Stimulated activated CD8-positive, alpha-beta memory T cell treated with anti-CD3 and anti-CD28 coated beads, Interleukin-7, amount 100 ng/mL, for 48 hours (primary cell): Measurements from ENCODE around the gene CNTD1.
"Not testable (repeated sequence)": the region's sequence is repeated elsewhere in the genome, so short reads cannot be mapped to it uniquely, and the experiment has no call there.

Experiments used
- DNase-seq, 2 donors: peaks; one replicate each; pipeline ENCODE4 v3.0.0-alpha.2; 2020; ENCODE audit warnings: low read depth in 1 of 2; ENCODE audit errors: extremely low read depth in 1 of 2

Gene CNTD1, protein sequence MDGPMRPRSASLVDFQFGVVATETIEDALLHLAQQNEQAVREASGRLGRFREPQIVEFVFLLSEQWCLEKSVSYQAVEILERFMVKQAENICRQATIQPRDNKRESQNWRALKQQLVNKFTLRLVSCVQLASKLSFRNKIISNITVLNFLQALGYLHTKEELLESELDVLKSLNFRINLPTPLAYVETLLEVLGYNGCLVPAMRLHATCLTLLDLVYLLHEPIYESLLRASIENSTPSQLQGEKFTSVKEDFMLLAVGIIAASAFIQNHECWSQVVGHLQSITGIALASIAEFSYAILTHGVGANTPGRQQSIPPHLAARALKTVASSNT

DNA sequence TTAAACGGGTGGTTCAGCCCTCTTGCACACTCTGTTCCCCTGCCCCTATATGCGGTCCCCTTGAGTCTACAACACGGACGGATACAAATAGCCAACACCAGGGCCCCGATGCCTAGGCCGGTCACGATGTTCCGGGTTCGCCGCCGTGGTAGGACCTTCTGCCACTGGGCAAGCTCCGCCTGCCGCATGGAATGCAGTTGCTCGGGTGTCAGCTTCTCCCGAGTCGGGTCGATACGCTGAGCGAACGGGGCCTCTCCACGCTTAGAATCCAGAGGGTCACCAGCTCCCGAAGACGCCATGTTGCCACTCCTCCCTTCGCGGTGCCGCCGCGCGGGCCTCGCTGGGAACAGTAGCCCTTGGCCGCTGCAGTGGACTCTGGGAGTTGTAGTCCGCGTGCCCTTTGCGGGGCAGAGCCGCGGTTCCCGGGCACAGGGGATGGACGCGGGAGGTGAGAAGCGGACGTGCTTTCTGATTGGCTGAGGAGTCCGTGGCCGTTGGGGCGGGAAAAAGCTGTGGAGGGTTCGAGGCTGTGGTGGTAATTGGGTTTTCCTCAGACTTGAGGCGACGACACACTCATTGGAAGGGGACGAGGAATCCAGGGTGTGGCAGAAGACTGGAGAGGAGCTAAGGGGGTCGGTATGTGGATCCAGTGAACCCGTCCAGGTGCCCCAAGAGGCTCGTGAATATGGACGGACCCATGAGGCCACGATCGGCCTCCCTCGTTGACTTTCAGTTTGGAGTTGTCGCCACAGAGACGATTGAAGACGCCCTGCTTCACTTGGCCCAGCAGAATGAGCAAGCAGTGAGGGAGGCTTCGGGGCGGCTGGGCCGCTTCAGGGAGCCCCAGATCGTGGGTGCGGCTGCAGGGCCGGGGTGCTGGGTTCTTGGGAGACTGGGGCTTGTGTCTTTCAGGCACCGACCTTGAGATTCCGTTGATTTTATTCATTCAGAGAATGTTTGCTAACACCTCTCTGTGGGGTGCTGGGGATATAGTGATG, at the start of gene CNTD1, which contains the start of gene COA3:
TSS of gene CNTD1 (plus strand) at position 479 of the 998 bp plus-strand sequence. CDS start at position 686, 207 bp downstream.
TSS of gene COA3 (minus strand) at position 322 of the 998 bp plus-strand sequence. CDS start at position 299, 23 bp downstream.
- DNase-seq, result peak; percentile 68 to 76

GRCh38 chr17:42748908-42749798, 49.5 kb upstream of the CNTD1 start:
- no peak for DNase-seq

- no peak for DNase-seq
Measured at GRCh38 chr17:42750739-42751344, 47.8 kb upstream of the CNTD1 start.

DNA sequence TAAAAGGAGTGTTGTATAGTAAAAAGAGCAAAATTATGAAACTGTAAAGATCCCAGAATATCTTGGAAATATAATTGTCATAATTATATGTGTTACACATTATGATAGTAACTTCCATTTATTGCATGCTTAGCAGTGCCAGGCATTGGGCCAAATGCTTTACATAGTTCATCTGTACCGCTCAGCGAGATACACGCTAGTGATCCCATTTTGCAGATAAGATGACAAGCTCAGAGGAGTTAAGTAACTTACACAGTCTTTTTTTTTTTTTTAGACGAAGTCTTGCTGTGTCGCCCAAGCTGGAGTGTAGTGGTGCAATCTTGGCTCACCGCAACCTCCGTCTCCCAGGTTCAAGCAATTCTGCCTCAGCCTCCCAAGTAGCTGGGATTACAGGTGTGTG, 47.0 kb upstream of the CNTD1 start:
- no peak for DNase-seq

GRCh38 chr17:42754782-42755181, 43.9 kb upstream of the CNTD1 start:
- no peak for DNase-seq

GRCh38 chr17:42759982-42760651, 38.5 kb upstream of the CNTD1 start:
- no peak for DNase-seq

DNA sequence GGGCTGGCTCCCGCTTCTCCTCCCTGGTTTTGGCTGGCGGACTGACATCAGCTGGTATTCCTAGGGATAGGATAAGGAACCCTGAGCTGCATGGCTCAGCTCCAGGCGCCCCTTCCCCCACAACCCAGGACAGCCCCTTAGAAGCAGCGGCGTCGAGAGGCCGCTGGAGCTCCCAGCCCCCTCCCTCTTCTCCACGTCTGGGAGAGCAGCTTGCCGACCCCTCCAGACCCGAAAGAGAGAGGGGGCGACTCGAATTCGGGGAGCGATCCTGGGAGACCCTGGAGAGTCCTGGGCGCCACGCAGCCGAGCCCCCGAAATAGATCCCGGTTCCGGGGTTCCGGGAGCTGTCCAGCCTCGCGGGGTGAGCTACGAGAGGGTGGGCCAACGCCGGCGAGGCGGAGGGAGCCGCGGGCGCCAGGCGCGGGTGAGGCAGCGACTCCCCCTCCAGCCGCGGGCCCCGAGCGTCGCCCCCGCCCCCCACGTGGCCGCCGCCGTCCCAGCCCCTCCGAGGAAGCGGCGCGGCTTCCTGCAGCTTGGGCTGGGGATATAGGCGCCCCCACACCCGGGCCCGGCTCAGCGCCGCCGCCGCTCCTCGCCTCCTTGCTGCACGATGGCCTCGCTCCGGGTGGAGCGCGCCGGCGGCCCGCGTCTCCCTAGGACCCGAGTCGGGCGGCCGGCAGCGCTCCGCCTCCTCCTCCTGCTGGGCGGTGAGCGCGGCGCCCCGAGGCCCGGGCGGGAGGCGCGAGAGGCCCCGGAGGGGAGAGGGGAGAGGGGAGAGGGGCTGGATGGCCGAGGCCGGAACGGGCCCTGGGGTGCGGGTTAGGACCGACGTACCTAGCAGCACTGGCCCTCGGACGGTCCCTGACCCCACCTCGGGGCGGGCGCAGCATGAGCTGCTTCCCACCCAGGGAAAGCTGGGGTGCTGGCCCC, 37.7 kb upstream of the CNTD1 start, which contains the start of gene RAMP2:
TSS of gene RAMP2 (plus strand) at position 576 of the 930 bp plus-strand sequence. CDS start at position 611, 35 bp downstream.
- no peak for DNase-seq

- no peak for DNase-seq
Measured at GRCh38 chr17:42761638-42762037, 37.0 kb upstream of the CNTD1 start.

DNA sequence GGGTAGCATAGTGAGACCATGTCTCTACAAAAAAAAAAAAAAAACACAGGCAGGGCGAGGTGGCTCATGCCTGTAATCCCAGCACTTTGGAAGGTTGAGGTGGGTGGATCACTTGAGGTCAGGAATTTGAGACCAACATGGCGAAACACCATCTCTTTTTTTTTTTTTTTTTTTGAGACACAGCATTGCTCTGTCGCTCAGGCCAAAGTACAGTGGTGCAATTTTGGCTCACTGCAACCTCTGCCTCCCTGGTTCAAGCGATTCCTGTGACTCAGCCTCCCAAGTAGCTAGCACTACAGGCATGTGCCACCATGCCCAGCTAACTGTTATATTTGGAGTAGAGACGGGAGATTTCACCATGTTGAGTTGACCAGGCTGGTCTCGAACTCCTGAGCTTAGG, 32.5 kb upstream of the CNTD1 start:
- no peak for DNase-seq

DNA sequence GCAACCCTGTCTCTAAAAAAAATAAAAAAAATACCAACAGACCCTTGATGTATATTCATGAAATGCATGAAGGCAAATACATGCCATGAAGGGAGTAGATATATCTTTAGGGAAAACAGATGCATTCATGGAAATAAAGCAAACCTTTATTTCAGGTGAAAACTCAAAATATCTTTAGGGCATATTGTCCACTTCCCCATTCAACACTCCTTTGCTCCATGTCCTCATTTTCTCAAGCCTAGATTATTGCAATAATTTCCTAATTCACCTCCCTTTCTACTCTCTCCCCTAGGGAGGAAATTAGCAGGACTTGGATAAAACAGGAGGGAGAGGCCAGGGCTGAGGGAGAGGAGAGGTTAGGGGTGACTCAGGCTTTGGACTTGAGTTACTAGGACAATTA, 31.1 kb upstream of the CNTD1 start:
- no peak for DNase-seq

DNA sequence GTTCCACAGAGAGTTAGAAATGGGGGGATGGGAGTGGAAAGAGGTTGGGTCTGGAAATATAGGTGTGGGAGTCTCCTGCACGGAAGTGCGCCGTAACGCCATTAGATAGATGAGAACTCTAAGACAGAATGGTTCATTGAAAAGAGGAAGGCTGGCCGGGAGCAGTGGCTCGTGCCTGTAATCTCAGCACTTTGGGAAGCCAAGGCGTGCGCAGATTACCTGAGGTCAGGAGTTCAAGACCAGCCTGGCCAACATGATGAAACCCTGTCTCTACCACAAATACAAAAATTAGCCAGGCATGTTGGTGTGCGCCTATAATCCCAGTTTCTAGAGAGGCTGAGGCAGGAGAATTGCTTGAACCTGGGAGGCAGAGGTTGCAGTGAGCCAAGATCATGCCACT, 30.7 kb upstream of the CNTD1 start:
- not testable (repeated sequence) for DNase-seq

DNA sequence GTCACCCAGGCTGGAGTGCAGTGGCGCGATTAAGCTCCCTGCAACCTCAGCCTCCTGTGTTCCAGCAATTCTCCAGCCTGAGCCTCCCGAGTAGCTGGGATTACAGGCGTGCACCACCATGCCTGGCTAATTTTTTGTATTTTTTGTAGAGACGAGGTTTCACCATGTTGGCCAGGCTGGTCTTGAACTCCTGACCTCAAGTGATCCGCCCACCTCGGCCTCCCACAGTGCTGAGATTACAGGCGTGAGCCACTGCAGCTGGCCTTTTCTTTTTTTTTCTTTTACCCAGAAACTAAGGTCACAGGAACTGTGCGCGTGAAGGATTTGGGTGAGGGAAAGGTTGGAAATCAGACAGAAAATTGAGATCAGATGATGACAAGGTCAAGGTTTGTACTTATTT, 28.7 kb upstream of the CNTD1 start:
- DNase-seq, result not testable (repeated sequence)

- DNase-seq, result no peak
Measured at GRCh38 chr17:42772945-42773289, 25.7 kb upstream of the CNTD1 start.

DNA sequence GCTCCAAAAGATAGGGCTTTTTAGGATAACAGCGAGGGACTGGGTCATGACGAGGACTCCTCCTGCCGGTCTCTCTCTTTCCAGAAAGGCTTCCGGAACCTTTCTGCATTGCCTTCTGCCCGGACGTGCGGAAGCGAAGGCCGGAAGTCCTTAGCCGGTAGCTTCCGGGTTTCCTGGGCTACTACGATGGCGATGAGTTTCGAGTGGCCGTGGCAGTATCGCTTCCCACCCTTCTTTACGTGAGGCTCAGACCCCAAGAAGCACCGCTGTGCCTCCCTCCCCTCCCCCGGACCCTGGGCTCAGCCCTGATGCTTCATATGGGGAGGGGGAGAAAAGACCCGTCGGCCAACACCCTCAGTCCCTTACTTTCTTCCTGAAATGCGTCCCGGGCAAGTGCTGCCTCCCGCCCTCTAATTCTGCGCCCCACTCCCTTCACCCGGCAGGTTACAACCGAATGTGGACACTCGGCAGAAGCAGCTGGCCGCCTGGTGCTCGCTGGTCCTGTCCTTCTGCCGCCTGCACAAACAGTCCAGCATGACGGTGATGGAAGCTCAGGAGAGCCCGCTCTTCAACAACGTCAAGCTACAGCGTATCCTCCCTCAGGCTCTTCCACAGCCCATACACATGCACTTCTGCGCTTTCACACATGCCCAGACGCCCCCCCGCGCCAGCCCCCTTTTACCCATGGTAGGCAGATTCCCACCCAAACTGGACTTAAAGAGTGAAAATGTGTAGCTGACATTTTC, 25.2 kb upstream of the CNTD1 start, which contains the start of gene VPS25:
TSS of gene VPS25 (plus strand) at position 160 of the 746 bp plus-strand sequence. CDS start at position 187, 27 bp downstream.
- peak; percentile 39 to 55 for DNase-seq

DNA sequence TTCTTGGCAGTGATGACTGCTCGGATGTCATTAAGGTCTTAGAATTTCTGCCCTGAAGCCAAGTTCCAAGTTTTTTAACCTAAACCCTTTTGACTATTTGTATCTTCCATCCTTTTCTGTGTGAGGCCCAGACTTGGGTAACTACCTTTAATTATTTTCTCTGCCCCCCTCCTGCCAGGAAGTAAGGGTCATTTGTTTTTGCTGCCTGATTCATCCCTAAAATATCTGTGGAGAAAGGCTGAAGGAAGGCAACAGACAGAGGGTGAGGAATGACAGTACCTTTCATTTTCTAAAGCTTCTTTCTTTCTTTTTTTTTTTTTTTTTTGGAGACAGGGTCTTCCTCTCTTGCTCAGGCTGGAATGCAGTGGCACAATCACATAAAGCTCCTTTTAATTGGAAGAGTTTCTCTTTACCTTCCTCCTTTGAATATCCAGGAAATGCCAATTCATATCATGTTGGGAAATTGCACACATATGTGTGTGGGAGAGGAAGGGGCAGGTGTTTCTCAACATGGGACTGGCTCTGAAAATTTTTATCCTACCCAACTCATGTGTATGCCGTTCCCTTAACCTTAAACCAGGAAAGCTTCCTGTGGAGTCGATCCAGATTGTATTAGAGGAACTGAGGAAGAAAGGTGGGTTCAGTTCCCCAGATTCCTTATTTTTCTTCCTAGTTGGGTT, 24.5 kb upstream of the CNTD1 start:
- no peak for DNase-seq

GRCh38 chr17:42775534-42776098, 23.0 kb upstream of the CNTD1 start:
- no peak for DNase-seq

- no peak for DNase-seq
Measured at GRCh38 chr17:42778570-42778969, 20.1 kb upstream of the CNTD1 start.
